Pulmonary artery endothelial cell (primary cell): Measurements from ENCODE around the gene GBP3. TPM values are rescaled to one million over a fixed set of nuclear protein-coding genes. Genes with fewer than 3 reads are reported as not detected.
"Not testable (repeated sequence)": the region's sequence is repeated elsewhere in the genome, so short reads cannot be mapped to it uniquely, and the experiment has no call there.

Source experiments
- DNase-seq: peaks from one replicate; pipeline ENCODE4 v3.0.0-alpha.2; 2011; ENCODE audit warnings: low read depth, low spot score
- total RNA-seq: library from RNA; depleted of rRNA; stranded (reverse); fragments of >200 nt; gene quantifications from 2 replicates; pipeline ENCODE4 v1.2.3, GENCODE V29; 2014

Gene GBP3
- total RNA-seq: 12.7 and 23.9 TPM in 2 replicates

DNA sequence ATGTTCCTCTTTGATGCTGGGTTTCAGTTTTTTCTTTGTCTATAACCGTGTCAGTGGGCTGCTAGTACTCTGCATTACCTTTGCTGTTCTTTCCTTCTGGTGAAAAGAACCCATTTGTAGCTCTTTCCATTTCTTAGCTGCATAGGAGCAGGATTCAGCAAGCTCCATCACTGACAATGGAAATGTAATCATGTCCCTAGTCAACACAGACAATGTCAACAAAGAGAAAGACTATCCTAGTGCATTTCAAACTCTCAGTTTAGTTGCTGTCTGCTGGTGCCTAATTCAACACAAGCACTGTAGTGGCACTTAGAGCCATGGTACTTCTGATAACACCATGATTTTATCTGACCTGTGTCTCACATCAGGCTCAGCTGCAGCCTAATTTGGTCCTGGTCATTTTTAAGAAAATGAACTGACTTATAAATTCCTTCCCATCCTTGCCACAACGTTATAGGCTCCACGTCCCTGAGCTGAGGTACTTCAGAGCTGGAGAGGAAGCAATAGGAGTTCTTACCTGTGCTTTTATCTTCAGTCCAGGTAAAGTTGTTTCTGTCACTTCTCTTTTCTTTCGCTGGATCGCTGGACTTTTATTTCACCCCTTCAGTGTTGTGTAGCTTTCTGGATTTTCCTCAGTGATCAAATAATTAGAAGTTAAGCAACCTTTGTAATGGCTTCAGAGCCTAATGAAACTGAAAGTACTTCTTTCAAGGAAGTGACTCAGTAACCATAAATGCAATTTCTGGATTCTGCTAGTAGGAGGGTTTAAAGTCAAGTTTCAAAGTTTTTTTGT, at the start of gene GBP3:
Gene GBP3, minus strand, starts transcription at position 700 of the 793 bp plus-strand sequence. CDS start 2,145 bp downstream, outside the sequence.
- no peak for DNase-seq

DNA sequence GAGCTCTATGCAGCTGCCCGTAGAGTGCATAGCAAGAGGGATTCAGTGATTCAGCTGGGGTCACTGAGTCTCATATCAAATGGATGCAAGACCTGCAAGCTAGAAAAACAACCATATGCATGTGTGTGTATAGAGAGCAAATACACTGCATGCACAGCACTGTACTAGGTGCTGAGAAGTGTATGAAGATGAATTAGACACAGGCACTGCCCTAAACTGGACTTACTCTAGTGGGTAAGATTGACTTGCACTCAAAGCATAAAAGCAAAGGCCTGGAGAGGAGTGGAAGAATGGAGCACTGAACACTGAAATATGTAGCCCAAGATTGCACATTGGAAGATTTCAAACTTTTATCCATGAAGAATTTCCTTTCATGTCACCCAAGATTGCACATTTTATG, 47.8 kb upstream of the GBP3 start:
- DNase-seq: no peak

GRCh38 chr1:89069951-89070350, 47.3 kb upstream of the GBP3 start:
- no peak for DNase-seq

- no peak for DNase-seq
Observed at GRCh38 chr1:89068291-89068690, 45.6 kb upstream of the GBP3 start.

GRCh38 chr1:89065079-89065868, 42.6 kb upstream of the GBP3 start, which contains the start of gene GBP1:
Gene GBP1 (minus strand): TSS chr1:89065208. CDS start chr1:89063234, 1,974 bp downstream.
- DNase-seq: peak; percentile 68

GRCh38 chr1:89064632-89065031, 42.0 kb upstream of the GBP3 start:
- no peak for DNase-seq

- no peak for DNase-seq
Observed at GRCh38 chr1:89063094-89063493, 40.4 kb upstream of the GBP3 start.

DNA sequence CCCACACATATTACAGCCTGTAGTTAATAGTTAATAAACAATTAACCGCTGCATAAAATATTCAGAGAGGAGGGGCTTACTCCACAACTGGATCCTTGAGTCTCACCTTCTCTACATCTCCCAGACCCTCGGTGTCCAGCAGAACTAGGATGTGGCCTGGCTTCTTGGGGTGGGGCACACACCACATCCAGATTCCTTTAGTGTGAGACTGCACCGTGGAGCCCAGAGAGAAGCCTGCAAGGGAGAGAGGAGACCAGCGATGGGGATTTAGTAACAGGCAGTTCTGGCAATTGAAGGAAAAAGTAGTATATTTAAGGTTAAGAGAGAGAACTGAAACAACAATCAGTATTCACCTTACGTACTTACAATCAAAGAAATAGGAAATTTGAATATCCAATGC, 37.4 kb upstream of the GBP3 start:
- DNase-seq: no peak

DNA sequence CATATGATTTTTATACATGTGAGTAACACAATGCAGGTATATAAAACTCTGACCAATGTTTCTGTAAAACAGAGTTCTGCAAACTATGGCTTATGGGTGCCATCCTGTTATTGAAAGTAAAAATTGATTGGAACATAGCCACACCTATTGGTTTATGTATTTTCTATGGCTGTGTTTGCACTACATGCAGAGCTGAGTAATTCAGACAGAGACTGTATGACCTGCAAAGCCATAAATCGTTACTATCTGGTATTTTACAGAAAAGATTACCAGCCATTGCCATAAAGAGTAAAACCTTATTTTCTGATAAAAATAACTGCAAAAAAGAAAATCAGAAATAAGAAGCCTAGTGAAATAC, 29.3 kb upstream of the GBP3 start:
- DNase-seq: no peak

- DNase-seq: no peak
Observed at GRCh38 chr1:89051300-89051954, 28.8 kb upstream of the GBP3 start.

DNA sequence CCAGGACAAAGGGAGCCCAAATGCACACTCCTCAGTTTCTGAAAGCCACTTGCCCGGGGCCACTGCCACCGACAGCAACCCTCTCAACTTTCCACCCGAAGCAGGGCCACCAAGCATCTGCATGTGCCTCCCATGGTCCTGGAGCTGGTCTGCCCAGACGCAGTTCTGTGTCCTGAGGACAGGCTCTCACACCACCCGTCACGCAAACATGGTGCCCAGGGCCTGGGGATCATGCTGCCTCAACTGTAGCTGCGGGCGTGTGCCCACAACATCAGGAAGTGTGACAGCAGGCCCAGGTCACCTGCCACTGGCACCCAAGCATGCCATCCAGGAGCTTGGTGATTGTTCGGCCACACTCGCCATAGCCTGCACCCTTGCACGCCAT, 28.0 kb upstream of the GBP3 start:
- no peak for DNase-seq

- not testable (repeated sequence) for DNase-seq
Observed at GRCh38 chr1:89049901-89050648, 27.4 kb upstream of the GBP3 start.

GRCh38 chr1:89049187-89049586, 26.5 kb upstream of the GBP3 start:
- not testable (repeated sequence) for DNase-seq

DNA sequence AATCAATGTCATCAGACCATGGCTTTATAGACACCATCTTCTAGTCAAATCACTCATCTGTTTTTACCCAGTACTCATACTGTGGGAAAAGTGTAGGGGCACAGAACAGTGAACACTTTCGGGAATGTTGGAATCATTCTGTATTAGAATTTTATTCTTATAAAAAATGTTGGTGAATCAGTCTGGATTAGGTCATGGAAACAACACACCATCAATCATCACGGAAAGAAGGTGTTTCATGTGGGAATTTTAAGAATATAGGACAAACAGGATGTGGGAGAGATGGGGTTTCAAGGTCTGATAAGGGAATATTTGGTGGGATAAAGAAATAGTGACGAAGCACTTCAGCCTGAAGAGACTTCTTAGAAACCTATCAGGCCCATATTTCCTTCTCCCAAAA, 25.1 kb upstream of the GBP3 start:
- DNase-seq: no peak

GRCh38 chr1:89046318-89047183, 23.9 kb upstream of the GBP3 start:
- not testable (repeated sequence) for DNase-seq

GRCh38 chr1:89044970-89045721, 22.5 kb upstream of the GBP3 start:
- no peak for DNase-seq

DNA sequence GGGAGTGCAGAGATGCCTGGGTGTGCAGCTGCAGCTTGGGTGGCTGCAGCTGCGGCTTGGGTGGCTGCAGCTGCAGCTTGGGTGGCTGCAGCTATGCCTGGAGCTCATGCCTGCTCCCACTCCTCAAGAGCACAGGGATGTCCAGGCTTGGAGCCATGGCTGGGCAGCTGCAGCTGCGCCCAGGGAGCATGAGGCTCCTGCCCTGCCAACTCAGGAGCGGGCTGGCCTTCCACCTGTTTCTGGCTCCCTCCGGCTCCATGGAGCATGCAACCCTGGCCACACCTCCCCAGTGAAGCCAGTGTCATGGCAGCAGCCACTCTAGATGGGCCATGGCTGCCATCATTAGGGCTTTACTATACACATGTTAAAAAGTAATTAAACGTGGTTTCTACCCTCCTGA, 21.3 kb upstream of the GBP3 start:
- no peak for DNase-seq

GRCh38 chr1:89042491-89042890, 19.8 kb upstream of the GBP3 start:
- DNase-seq: no peak

DNA sequence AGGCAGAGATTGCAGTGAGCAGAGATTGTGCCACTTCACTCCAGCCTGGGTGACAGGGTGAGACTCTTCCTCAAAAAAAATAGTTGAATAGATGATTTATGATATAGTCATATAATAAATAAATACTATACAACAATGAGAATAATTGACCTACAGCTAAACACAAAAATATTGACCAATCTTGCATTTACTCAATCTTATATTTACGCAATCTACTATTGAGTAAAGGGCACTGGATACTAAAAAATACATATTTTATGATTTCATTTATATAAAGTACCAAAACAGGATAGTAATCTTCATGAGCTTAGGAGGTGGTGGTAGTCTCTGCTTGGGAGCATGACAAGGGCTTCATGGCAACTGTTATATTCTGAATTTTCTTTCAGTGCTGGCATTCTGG, 19.1 kb upstream of the GBP3 start:
- DNase-seq: no peak
